ENCODE measurements around the gene LARP6.
A peak's percentile ranks its signal among the peaks of the same experiment; 100 is the strongest.
"Not testable (repeated sequence)": the region's sequence is repeated elsewhere in the genome, so short reads cannot be mapped to it uniquely, and the experiment has no call there.

LARP6 gene

GRCh38 chr15:70853973-70854665 lies at the start of gene LARP6:
Gene LARP6, minus strand, starts transcription at chr15:70854157. Its CDS starts 69 bp downstream, at chr15:70854088.
- peak; percentile 72 for DNase-seq

- no peak for DNase-seq
Observed at GRCh38 chr15:70902107-70902506, 48.1 kb upstream of the LARP6 start.

- peak; percentile 58 for DNase-seq
Observed at GRCh38 chr15:70892912-70893560, 39.1 kb upstream of the LARP6 start.

- DNase-seq: peak; percentile 96
Observed at GRCh38 chr15:70892002-70892911, 38.3 kb upstream of the LARP6 start, which contains the start of the genes LRRC49 and THAP10. Gene LRRC49, plus strand, starts transcription at chr15:70892826. Its CDS starts 69 bp downstream, at chr15:70892895. Gene THAP10, minus strand, starts transcription at chr15:70892433. Its CDS starts 161 bp downstream, at chr15:70892272.

- no peak for DNase-seq
Observed at GRCh38 chr15:70882361-70882760, 28.4 kb upstream of the LARP6 start.

GRCh38 chr15:70880781-70881180 lies 26.8 kb upstream of the LARP6 start:
- no peak for DNase-seq

- no peak for DNase-seq
Observed at GRCh38 chr15:70879401-70879800, 25.4 kb upstream of the LARP6 start.

- no peak for DNase-seq
Observed at GRCh38 chr15:70876683-70877082, 22.7 kb upstream of the LARP6 start.

GRCh38 chr15:70876011-70876410 lies 22.1 kb upstream of the LARP6 start:
- no peak for DNase-seq

GRCh38 chr15:70875001-70875782 lies 21.2 kb upstream of the LARP6 start:
- no peak for DNase-seq

- no peak for DNase-seq
Observed at GRCh38 chr15:70873232-70874054, 19.5 kb upstream of the LARP6 start.

GRCh38 chr15:70871490-70871889 lies 17.5 kb upstream of the LARP6 start:
- DNase-seq: not testable (repeated sequence)

GRCh38 chr15:70870051-70870450 lies 16.1 kb upstream of the LARP6 start:
- no peak for DNase-seq

GRCh38 chr15:70869346-70869745 lies 15.4 kb upstream of the LARP6 start:
- peak; percentile 35 for DNase-seq

GRCh38 chr15:70867911-70868467 lies 14.0 kb upstream of the LARP6 start:
- DNase-seq: no peak

- DNase-seq: no peak
Observed at GRCh38 chr15:70866982-70867641, 13.2 kb upstream of the LARP6 start.

- no peak for DNase-seq
Observed at GRCh38 chr15:70863450-70864218, 9.7 kb upstream of the LARP6 start.

GRCh38 chr15:70859998-70860397 lies 6.0 kb upstream of the LARP6 start:
- no peak for DNase-seq

GRCh38 chr15:70859322-70859908 lies 5.5 kb upstream of the LARP6 start:
- DNase-seq: no peak

Measured in NCI-H82 (cell line).